ENCODE data around the gene TNFAIP8L3.
"Not testable (repeated sequence)": the region's sequence is repeated elsewhere in the genome, so short reads cannot be mapped to it uniquely, and the experiment has no call there.

TNFAIP8L3 gene

DNA sequence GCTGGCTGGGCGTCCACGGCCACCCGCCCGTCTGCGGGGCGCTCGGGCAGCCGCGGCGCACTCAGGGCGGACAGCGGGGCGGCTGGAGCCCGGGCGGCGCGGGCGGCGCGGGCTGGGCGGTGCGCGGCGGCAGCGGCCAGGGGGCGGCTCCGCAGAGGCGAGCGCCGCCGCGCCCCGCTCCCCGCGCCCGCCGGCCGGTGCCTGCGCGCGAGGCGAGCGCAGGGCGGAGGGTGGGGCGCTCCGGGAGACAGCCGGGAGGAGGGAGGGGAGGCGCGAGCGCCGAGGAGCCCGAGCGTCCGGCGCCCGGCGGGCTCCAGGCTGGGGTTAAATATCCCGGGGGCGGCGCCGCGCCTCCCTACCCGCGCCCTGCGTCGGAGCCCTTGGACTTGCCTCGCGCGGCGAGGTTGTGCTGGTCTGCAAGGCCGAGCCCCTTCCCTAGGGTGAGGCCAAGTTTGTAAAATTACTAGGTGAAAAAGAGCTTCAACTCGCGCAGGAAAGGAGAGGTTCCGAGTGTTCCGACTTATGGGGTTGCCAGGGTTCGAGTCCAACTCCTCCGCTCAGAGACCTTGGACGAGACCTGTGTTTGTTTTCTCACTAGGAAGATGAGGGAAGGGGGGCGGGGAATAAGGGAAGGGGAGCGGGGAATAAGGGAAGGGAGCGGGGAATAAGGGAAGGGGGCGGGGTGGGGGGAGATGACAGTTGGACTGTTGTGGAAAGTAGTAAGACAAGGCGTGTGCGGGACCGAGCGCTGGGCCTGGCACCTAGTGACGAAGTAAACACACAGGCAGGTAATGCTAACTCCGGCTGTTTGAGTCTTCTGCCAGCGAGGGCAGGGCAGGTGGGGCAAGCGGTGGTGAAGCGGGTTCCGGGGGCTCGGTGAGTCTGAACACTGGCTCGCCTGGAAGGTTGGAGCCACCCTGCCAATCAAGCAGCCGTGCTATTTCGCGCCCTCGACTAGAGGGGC, at the start of gene TNFAIP8L3:
TNFAIP8L3 (minus strand) TSS at position 301 of the 964 bp plus-strand sequence. CDS start 311 bp downstream, outside the sequence.
- DNase-seq = peak; percentile 33

DNA sequence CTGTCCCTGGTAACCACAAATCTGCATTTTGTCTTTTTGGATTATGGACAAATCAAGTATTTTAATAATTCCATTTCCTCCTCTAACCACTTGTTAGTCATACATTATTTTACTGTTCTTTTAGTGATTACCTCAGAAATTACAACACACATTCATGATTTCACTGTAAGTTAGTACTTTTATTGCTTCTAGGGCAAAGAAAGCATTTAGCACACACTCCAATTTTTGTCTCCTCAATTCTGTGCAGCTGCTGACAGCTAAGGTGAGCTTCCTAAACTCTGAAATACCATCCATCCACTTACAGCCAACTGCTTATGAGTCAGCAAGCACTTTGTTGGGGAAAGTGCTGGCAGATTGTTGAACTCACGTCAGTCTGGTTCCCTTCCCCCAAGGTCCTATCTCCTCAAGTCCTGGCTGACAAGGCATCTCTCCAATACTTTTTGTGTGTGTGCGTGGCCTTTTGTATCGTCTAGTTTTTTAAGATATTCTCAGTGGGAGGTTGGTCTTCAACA, 49.4 kb upstream of the TNFAIP8L3 start:
- peak; percentile 84 for DNase-seq

DNA sequence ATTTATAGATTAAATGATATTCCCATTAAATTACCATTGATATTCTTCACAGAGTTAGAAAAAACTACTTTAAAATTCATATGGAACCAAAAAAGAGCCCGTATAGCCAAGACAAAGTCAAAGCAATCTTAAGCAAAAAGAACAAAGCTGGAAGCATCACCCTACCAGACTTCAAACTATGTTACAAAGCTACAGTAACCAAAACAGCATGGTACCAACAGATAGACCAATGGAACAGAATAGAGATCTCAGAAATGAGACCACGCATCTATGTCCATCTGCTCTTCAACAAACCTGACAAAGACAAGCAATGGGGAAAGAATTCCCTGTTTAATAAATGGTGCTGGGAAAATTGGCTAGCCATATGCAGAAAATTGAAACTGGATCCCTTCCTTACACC, 45.6 kb upstream of the TNFAIP8L3 start:
- DNase-seq = not testable (repeated sequence)

DNA sequence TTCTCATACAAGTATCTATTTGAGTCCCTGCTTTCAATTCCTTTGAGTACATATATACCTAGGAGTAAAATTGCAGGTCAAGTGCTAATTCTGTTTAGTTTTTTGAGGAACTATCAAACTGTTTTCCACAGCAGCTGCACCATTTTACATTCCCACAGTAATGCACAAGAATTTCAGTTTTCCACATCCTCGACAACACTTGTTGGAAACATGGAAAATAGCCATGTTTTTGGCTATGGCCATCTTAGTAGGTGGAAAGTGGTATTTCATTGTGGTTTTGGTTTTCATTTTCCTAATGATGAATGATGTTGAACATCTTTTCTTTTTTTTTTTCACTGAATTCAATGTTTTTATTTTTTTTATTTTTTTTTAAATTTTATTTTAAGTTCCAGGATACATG, 44.4 kb upstream of the TNFAIP8L3 start:
- DNase-seq = no peak

DNA sequence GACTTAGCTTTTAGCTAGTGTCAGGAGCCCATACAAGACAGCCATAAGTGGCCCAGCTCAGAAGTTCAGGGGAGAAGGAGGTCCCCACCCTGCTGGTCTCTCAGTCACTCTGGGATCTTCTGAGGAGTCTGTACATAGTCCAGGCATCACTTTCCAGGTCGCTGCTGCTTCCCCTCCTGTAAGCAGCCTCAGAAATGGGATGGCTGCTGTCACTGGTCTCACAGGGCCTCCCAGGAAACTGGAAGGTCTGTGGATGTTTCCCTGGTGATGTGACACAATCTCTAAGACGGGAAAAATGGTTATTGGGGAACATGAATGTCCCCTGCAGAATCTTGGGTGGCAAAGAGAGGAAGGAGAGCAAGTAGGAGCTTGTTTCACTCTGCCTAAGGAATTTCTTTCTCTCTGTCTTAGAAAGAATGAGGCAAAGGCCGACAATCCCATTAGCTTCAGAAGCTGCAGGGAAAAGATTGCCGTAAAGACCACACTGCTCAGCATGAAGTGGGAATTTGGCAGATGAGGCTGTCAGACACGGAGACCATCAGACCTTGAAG, 43.2 kb upstream of the TNFAIP8L3 start:
- no peak for DNase-seq

DNA sequence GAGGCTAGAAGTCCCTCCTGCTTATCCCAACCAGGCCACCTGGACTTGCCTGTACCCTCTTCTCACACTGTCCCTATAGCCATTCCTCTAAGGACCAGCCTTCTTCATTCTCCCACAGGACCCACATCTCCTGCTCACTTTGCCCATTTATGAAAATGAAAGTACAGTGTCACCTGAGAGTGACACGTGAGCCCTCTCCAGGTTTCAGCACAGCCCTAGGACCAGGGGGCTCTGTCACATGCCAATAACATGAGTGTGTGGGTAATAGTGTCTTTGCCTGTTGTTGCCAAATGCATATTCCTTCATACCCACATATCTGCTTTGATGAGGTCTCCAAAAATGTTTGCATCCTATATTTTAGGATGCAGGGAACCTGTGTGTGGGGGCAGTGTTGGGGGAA, 42.3 kb upstream of the TNFAIP8L3 start:
- no peak for DNase-seq

DNA sequence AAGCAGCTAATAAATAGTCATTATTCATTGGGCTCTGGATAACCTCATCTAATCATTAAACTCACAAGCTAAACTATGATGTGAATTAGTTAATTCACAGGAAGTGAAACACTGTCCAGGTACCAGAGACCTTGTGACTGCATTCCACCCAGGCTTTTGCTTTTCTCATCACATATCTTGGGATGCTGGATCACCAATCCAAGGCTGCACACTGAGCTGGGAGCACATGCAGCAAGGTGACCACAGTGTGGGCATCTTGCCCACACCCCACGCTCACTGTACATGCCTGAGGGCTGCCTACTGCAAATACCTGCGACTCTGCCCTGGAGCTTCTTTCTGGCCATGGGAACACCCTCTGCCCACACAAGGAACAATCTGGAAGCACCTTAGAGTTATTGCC, 40.6 kb upstream of the TNFAIP8L3 start:
- peak; percentile 14 for DNase-seq

DNA sequence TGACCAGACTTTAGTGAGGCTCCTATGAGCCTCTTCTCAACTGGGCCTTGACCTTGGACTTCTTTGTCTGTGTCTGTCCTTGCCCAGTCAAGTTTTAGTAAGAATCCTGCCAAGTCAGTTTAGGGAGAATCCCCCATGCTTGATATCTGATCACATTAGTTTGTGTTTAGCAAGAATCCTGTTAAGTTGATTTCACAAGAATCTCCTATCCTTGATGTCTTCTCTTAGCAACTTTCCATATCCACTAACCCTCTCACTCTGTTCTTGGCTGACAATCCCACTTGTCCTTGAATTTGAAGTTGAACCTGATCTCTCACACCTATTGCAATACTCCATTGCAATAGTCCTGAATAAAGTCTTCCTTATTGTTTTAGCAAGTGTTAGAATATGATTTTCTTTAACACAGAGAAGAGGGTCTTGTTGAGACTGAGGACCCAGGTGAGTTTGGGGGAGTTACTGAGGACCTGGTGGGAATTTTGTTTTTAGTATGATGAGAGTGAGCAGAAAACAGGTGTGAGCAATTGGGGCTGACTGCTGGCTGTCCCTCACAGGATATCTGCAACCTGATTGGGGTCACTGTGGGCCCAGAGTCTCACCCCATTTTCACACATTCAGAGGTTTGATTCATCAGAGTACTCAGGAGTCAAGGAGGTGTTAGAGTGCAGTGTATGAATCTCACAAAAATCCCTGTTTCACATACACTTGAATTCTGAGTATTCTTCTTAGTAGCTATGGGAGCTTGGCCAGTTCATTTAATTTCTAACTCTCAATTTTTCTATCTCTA, 39.9 kb upstream of the TNFAIP8L3 start:
- DNase-seq = no peak

DNA sequence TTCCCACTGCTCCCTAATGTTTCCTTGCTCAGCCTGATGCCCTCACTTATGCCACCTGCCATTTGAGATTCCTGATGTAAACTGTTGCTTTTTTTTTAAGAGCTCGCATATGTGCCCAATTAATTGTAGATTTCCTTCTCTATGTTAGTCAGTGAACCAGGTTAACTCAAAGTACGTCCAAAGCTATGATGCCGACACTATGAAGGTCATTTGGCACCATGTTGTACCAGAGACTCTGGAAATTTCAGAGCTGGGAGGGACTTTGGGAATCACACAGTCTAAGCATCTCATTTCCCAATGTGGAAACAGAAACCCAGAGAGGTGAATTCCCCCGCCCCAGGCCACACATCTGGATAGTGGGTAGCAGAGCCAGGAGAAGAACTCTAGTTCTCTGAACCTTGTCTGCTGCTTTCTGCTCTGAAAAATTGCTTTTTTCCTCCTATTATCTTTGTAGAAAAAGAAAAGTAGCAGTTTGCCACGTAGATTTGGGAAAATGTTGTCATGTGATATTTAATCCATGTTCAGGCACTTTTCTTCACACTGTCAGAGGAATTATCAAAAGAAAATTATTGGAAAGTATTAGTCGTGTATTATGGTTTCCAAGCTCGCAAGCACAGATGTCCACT, 38.5 kb upstream of the TNFAIP8L3 start:
- no peak for DNase-seq

DNA sequence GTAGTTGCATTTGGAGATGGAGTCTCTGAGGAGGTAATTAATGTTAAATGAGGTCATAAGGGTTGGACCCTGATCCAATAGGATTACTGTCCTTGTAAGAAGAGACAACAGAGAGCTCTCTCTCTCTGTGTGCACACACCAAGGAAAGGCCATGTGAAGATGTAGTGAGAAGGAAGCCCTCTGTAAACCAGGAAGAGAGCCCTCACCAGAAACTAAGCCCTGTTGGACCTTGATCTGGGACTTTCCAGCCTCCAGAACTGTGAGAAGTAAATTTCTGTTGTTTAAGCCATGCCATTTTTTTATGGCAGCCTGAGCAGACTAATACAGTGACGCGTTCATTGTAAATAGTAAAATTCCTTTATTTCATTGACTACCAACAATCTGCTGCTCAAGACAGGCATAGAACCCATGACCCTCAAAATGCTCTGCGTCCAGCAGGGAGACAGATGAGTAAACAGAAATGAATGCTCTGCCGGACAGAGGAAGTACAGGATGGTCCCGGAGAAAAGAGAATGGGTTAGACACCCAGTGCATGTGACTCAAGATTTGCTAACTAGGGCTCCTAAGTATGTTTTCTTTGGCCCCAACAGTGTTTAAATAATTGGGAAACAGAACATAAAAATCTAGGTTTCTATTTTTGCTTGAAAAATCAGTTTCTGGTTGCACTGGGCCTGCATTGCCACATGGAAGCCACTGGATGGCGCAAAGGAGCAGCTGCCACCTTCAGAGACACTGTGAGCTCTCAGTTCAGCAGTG, 37.9 kb upstream of the TNFAIP8L3 start:
- peak; percentile 84 for DNase-seq

DNA sequence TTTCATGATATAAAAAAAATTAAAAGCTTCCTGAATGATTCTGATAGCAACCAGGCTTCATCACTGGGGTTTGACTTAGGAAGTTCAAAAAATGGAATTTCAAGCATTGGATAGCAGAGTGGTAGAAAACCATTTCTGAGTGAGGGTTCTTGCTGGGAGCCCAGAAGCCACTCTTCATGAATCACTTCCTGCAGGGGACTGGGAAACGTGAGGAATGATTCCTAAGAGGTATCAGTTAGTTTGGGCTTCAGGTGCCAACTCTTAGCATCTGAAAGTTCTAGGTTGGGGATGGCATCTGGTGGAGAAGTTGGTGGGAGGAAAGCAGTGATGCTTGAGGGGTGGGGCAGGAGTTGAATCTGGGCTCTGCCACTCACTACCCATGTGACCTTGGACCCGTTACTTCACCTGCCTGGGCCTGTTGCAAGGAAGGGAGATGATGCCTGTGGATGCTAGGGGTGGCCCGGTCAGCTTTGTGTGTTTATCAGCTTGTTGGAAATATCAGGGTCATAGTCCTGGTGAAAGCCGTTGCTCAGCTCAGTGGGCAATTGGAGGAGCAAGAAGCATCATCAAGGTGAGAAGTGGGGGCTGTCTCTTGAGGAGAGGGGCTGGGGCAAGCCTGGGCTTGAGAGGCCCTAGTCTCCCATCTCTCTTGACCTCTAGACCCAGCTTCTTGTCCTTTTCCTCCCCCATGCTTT, 37.0 kb upstream of the TNFAIP8L3 start:
- DNase-seq = peak; percentile 13

DNA sequence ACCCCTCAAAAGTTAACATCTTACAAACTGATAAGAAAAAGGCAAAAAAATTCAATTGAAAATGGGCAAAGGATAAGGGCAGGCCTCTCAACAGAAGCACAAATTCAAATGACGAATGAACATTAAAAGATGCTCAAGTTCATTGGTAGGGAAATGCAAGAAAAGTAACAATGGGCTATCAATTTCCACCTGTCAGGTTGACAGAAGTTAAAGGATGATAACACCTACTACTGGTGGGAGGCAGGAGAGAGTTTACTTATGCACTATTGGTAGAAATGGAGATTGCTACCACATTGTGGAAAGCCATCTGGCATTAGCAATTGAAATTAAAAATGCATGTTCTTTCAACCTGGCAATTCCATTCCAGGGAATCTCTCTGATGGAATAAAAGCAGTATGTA, 35.6 kb upstream of the TNFAIP8L3 start:
- DNase-seq = no peak

DNA sequence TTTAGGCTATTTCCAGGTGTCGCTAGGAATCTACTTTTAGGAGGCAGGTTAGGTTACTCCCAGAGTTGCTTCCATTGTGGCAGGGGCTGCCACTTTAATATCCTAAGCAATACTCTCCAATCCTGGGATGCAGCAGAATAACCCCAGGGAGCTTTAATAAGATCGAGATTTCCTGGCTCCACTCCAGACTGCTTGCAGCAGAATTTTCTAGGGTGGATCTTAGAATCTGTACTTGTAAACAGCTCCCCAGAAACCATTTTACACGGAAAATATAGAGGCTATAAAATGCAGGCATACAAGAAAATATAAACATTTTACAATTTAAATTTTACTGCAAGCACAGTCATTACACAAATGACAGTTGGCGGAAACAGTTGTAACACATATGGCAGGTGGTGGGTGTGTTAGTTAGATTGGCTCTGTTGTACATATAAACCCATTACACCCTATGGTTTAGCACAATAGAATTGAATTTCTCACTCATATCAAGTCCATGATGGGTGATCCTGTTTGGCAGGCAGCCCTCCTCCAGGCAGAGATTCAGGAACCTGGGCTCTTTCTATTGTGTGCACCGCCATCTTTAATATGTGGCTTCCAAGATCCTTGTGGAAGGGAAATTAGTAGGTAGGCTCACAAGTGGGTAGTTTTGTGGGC, 35.0 kb upstream of the TNFAIP8L3 start:
- DNase-seq = no peak

DNA sequence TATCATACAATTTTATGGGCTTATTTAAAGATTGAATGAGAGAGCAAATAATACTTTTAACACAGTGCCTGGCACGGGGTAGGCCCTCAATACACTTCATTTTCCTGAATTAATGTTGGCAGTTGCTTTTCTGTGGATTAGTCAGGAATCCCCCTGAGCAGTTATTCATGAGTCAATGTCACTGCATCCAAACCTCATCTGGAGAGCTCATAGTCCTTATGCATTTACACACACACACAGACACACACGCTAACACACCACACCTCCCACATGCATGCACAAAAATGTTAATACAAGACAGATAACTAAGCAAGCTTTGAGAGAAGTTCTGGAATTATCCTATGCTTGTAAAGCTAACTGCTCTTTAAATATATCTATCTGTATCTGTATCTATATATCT, 34.0 kb upstream of the TNFAIP8L3 start:
- peak; percentile 49 for DNase-seq

DNA sequence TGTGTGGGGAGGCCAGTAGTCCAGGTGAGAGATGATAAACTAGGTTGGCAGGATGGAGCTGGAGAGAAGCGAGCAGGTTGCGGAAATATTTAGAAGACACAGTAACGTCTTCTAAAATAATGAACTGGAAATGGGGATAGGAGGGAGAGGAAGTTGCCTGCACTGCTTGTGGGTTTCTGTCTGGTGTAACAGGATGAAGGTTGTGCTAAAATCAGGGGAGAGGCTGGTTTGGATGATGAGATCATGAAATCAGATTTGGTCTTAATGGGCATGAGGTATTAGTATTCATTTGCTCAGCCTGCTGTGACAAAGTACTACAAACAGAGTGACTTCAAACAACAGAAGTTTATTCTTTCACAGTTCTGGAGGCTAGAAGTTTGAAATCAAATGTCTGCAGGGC, 32.1 kb upstream of the TNFAIP8L3 start:
- no peak for DNase-seq

DNA sequence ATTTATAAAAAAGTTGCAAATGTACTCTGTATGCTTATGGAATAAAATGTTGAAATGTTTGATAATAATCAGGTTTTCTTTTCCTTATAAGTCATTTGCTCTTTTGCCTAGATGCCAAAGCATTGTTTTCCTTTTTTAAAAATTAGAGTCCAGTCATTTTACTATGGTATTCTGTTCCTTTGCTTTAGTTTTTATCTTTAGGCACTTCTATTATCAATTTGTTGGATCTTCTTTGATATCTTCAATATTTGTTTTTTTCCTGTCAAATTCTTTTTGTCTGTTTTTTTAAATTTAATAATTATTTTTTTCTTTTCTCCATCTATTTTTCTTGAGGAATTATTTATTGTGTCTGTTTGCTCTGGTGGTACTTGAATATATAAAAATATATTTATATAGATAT, 28.3 kb upstream of the TNFAIP8L3 start:
- not testable (repeated sequence) for DNase-seq

DNA sequence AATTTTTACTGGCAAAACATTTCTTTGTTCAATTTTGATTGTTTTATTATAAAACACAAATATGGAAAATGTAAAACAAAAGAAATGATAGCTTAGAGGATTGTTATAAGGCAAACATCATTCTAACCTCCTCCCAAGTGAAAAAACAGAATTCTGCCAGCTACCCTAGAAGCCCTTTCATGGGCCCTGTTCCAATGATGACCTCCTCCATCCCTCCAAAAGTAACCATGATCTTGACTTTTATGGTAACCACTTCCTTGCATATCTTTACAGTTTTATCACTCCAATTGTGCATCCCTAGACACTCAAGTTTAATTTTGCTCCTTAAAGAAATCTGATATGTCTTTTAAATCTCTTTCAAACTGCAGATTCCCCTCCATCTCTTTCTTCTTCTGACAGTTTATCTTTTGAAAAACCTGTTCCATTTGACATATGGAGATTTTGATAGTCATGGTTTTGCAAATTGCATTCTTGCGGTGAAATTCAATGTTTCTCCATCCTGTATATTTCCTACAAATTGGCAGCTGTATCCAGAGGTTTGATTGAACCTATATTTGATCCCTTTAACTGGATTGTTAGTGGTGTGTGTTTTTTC, 27.0 kb upstream of the TNFAIP8L3 start:
- peak; percentile 21 for DNase-seq

DNA sequence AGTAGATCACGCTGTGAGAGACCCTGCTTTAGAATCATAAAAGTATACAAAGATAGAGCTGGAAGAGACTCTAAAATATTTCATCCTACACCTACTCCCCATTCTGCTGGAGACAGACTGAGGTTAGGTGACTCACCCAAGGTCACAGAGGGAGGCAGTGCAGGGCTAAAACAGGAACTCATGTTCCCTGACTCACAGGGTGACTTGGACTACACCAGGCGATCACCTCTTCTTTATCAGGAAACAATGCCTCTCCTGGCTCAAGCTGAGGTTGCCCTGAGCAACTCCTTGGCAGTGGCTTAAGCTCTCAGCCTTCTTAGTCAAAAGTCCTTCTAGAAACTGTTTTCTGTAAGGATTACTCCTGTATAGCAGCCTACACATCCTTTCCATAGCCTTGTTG, 26.4 kb upstream of the TNFAIP8L3 start:
- peak; percentile 91 for DNase-seq

DNA sequence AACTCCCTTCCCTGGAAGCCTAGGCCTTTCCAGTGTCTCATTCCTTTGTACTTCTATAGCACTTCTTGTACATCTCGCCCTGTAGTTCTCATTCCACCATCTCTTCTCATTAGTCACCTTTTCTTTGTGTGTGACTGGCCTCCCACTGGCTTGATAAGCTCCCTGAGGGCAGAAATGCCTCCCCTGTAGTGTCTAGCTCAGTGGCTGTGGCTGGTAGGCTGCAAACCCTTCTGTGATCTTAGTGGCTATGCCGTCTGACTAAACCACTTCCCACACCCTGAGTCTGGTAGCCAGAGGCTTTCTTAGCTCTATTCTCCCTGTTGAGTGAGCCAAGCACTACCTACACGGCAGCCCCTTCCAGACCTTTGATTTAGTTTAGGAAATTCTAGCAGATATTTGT, 24.4 kb upstream of the TNFAIP8L3 start:
- DNase-seq = no peak

DNA sequence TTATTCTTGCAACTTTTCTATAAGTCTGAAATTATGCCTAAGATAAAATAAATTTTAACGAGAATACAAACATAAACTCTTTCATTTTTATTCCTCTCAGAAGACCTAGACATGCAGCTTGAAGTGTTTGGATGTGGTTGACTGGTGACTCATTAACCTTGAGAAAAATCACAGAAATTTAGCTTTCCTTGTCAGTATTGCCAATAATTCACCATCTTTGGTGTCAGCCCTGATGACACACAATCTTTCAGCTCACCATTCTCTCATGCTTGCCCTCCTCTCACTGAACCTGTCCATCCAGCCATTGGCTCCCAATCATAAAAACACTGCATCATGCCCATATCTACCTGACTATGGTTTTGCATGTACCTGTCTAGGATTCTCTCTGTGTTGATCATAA, 22.6 kb upstream of the TNFAIP8L3 start:
- DNase-seq = peak; percentile 54
